Fibroblast of skin of back (primary cell): ENCODE data around the gene ZNF598.
"Not testable (repeated sequence)": the region's sequence is repeated elsewhere in the genome, so short reads cannot be mapped to it uniquely, and the experiment has no call there.

Experiments
- DNase-seq: peaks from one replicate; pipeline ENCODE4 v3.0.0-alpha.2; 2013

ZNF598 gene

GRCh38 chr16:1974157-1975070 lies 35.2 kb downstream of the ZNF598 start:
- DNase-seq: no peak

GRCh38 chr16:1973461-1974156 lies 36.0 kb downstream of the ZNF598 start:
- no peak for DNase-seq

- peak; percentile 30 for DNase-seq
Measured at GRCh38 chr16:1972490-1972877, 37.1 kb downstream of the ZNF598 start.

GRCh38 chr16:1971796-1972489 lies 37.7 kb downstream of the ZNF598 start, which contains the start of gene TBL3:
Gene TBL3 (plus strand): TSS chr16:1972053. CDS start chr16:1972165, 112 bp downstream.
- peak; percentile 96 for DNase-seq

GRCh38 chr16:1968146-1968953 lies 41.3 kb downstream of the ZNF598 start:
- DNase-seq: no peak

- DNase-seq: no peak
Measured at GRCh38 chr16:1966460-1966859, 43.2 kb downstream of the ZNF598 start, which contains the start of gene RNF151. Gene RNF151 (plus strand): TSS chr16:1966856. CDS start chr16:1966882, 26 bp downstream.

GRCh38 chr16:1965396-1966001 lies 44.1 kb downstream of the ZNF598 start:
- DNase-seq: no peak

- DNase-seq: peak; percentile 98
Measured at GRCh38 chr16:1964506-1965395, 44.9 kb downstream of the ZNF598 start, which contains the start of gene RPS2. Gene RPS2 (minus strand): TSS chr16:1964826. CDS start chr16:1964625, 201 bp downstream.

- DNase-seq: peak; percentile 26
Measured at GRCh38 chr16:1963806-1964505, 45.7 kb downstream of the ZNF598 start.

GRCh38 chr16:1962161-1963153 lies 47.2 kb downstream of the ZNF598 start:
- DNase-seq: not testable (repeated sequence)

GRCh38 chr16:1961651-1962067 lies 48.0 kb downstream of the ZNF598 start:
- no peak for DNase-seq

- DNase-seq: peak; percentile 43
Measured at GRCh38 chr16:1960665-1961630, 48.7 kb downstream of the ZNF598 start.

- peak; percentile 88 for DNase-seq
Measured at GRCh38 chr16:1959269-1960039, 50.2 kb downstream of the ZNF598 start, which contains the start of gene NDUFB10. Gene NDUFB10 (plus strand): TSS chr16:1959538. CDS start chr16:1959625, 87 bp downstream.

GRCh38 chr16:1958715-1959268 lies 50.8 kb downstream of the ZNF598 start:
- DNase-seq: no peak

GRCh38 chr16:1958143-1958491 lies 51.5 kb downstream of the ZNF598 start:
- not testable (repeated sequence) for DNase-seq
